ENCODE measurements around the gene ULBP3.
"Not testable (repeated sequence)": the region's sequence is repeated elsewhere in the genome, so short reads cannot be mapped to it uniquely, and the experiment has no call there.

Gene ULBP3

GRCh38 chr6:150075034-150075421 is 6.1 kb upstream of the ULBP3 start:
- no peak for DNase-seq

- not testable (repeated sequence) for DNase-seq
Measured at GRCh38 chr6:150074396-150075033, 5.6 kb upstream of the ULBP3 start.

- peak; percentile 27 to 42 for DNase-seq
Measured at GRCh38 chr6:150072201-150072600, 3.3 kb upstream of the ULBP3 start.

- DNase-seq: no peak
Measured at GRCh38 chr6:150070236-150070818, 1.4 kb upstream of the ULBP3 start.

- DNase-seq: peak in 1 of 2 donors; percentile 8
Measured at GRCh38 chr6:150069706-150070105, 785 bp upstream of the ULBP3 start.

- DNase-seq: peak in 1 of 2 donors; percentile 4
Measured at GRCh38 chr6:150068151-150068550, 770 bp downstream of the ULBP3 start.

- no peak for DNase-seq
Measured at GRCh38 chr6:150065083-150065482, 3.8 kb downstream of the ULBP3 start.

GRCh38 chr6:150063640-150064039 is 5.3 kb downstream of the ULBP3 start:
- no peak for DNase-seq

GRCh38 chr6:150059973-150060372 is 8.9 kb downstream of the ULBP3 start:
- not testable (repeated sequence) for DNase-seq

GRCh38 chr6:150058986-150059385 is 9.9 kb downstream of the ULBP3 start:
- DNase-seq: no peak

GRCh38 chr6:150058231-150058792 is 10.6 kb downstream of the ULBP3 start:
- no peak for DNase-seq

GRCh38 chr6:150057501-150057951 is 11.4 kb downstream of the ULBP3 start:
- no peak for DNase-seq

GRCh38 chr6:150056916-150057315 is 12.0 kb downstream of the ULBP3 start:
- DNase-seq: no peak

- no peak for DNase-seq
Measured at GRCh38 chr6:150056156-150056555, 12.8 kb downstream of the ULBP3 start.

- no peak for DNase-seq
Measured at GRCh38 chr6:150055131-150055530, 13.8 kb downstream of the ULBP3 start.

- no peak for DNase-seq
Measured at GRCh38 chr6:150053450-150053849, 15.5 kb downstream of the ULBP3 start.

GRCh38 chr6:150050846-150051245 is 18.1 kb downstream of the ULBP3 start:
- DNase-seq: no peak

GRCh38 chr6:150048099-150048498 is 20.8 kb downstream of the ULBP3 start:
- DNase-seq: no peak

GRCh38 chr6:150046943-150047342 is 22.0 kb downstream of the ULBP3 start:
- no peak for DNase-seq

- no peak for DNase-seq
Measured at GRCh38 chr6:150044621-150045145, 24.2 kb downstream of the ULBP3 start.

GRCh38 chr6:150043501-150044412 is 25.2 kb downstream of the ULBP3 start:
- no peak for DNase-seq

- DNase-seq: no peak
Measured at GRCh38 chr6:150043096-150043495, 25.8 kb downstream of the ULBP3 start.

All from CD4-positive, alpha-beta T cell treated with Interleukin-4 for 1 hour (primary cell).